HG02970 (cell line): ENCODE measurements around the gene SMYD1.

Experiments used
- ATAC-seq: cut with Tn5 transposase; IDR thresholded peaks from one replicate; pipeline ENCODE4 v1.9.1; 2021; ENCODE audit warnings: mild to moderate bottlenecking, moderate library complexity, moderate number of reproducible peaks; ENCODE audit not compliant: unreplicated experiment, low FRiP score

SMYD1 gene

DNA sequence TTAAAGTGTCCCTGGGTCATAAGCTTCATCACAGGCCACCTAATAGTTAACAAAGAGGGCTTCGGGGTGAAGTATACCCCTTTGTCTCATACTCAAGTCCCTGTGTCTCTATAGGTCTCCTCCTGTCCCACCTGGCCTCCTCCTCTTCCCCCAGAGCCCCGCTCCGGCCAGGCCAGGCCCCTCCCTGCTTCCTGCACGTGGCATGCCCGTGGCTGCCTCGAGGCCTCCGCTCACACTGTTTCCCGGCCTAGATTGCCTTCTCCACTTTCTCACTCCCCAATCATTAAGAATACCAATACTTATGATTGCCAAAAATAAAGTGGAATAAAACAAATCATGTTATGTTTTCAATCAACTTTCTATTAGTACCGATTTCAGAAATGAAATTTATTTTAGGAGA is 18.8 kb downstream of the SMYD1 start:
- ATAC-seq: no peak

DNA sequence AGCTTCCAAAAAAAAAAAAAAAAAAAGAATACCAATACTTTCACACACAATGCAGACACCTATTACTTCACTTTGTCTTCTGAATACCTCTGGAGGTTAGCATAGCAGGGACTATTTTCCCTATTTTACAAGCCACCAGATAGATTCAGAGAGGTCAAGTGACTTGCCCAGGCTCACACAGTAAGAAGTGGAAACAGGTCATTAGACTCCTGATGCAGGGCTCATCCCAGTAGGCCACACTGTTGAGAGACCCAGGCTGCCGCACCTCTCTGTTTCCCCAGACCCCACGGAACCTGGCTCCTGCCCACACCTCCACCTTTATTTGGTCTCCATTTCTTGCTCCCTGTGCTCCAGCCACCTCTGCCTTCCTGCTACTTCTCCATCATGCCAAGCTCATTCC is 19.4 kb downstream of the SMYD1 start:
- ATAC-seq: no peak

DNA sequence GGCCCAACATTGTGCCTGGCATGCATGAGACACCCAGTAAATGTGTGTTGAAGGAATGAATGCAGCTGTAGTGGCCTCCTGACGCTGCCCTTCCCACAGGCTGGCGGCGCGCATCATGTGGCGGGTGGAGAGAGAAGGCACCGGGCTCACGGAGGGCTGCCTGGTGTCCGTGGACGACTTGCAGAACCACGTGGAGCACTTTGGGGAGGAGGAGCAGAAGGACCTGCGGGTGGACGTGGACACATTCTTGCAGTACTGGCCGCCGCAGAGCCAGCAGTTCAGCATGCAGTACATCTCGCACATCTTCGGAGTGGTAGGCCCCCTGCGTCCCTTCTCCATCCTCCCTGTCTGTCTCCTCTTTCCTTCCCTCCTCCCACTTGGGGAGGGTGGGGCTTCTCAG is 20.1 kb downstream of the SMYD1 start:
- no peak for ATAC-seq

DNA sequence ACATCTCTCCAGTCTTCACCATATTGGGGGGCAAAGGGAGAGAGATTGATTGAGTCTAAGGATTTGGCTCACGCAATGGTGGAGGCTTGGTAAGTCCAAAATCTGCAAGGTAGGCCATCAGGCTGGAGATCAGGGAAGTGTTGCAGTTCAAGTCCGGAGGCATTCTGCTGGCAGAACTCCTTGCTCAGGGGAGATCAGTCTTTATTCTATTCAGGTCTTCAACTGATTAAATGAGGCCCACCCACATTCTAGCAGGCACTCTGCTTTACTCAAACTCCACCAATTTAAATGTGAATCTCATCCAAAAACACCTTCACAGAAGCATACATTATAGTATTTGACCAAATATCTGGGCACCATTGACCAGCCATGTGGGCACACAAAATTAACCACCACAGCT is 21.4 kb downstream of the SMYD1 start:
- no peak for ATAC-seq

DNA sequence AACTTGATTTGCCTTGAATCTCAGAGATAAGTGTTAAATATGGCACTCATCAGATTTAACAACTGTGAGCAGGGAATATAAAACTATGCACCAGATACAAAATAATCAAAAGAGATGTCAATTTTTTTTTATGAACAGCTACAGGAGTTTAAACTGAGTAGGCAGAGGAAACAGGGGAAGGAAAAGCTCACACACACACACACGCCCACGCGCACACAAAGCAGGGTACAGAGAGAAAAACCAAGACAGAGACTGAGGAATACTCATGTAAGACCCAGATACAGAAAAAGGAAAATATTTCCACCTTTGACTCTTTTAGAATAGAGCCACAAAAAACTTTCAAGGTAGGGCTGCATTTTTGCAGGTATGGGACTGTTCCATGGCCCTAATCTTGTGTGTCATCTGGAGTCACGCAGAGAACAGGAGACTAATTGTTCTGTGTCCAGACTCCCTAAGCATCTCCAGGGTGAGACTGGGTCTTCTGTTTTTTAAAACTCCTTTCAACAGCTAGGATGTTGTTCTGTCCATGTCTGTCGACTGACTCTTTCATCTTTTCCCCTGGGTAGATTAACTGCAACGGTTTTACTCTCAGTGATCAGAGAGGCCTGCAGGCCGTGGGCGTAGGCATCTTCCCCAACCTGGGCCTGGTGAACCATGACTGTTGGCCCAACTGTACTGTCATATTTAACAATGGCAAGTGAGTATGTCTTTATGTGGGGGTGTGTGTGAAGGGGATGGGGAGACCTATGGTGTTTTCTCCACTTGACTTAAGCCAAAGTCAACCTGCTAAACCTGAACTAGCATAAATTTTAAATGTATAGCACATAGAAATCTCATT is 23.0 kb downstream of the SMYD1 start:
- no peak for ATAC-seq

DNA sequence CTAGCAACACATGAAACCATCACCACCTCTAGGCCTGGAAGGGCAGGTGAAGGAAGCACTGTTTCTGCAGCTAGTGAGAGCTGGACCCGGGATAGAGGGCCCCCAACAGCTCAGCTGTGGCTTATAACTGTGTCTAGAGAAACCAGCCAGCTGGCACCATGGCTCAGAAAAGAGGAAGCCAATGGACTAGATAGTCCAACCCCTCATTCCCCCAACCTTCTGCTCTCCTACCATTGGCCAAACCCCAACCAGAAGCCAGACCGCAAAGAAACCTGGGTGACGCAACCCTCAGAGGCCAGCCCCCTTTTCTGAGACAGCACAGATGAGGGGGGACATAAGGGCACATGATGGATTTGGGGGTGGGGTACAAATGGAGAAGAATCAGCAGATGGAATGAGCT is 24.3 kb downstream of the SMYD1 start:
- no peak for ATAC-seq

DNA sequence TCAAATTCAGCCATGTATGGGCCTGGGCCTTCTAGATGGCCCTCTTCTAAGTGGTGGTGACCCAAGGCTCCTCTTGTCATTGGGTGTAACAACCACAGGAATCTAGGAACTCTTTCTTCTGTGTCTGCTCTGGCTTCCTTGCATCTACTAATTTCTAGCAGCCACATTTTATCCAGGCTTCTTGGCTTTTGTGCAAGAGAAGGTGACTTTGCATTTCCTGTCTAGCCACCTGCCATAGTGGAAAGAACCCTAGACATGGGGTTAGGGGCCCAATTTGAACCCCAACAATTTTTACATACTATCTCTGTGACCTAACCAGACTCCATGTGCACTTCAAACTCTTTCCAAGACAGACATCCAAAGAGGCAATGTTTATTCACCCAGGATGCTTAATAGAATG is 25.1 kb downstream of the SMYD1 start:
- no peak for ATAC-seq

DNA sequence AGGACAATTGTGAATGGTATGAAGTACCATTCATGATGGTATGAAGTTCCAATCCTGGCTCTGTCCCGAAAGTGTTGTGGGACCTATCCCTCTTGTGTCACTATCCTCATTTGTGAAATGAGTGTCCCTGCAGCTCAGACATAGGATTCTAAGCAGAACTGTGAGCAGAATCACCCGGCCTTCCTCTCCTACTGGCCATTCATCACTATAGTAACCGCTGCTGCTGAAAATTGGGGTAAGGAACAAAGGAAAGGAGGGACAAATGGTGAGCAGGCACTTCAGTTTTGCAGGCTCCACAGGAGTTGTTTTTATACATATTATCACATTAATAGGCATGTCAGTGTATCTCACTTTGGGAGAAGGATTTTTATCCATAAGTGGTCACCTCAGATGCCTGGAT is 27.4 kb downstream of the SMYD1 start:
- ATAC-seq: no peak

DNA sequence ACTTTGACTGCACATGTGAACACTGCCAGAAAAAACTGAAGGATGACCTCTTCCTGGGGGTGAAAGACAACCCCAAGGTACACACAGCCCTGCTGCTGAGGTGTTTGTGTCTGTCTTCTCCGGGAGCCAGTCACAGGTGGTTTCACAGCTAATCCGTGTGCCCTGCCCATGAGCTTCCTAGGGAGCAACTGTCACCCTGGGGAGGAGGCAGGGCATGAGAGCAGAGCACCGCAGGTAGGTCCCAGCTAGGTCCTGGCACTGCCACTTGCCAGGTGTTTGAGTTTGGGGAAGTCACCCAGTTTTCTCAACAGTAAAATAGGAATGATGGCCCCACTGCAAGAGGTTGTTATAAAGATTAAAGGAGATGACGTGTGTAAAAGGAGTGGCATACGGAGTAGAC is 29.1 kb downstream of the SMYD1 start:
- no peak for ATAC-seq

DNA sequence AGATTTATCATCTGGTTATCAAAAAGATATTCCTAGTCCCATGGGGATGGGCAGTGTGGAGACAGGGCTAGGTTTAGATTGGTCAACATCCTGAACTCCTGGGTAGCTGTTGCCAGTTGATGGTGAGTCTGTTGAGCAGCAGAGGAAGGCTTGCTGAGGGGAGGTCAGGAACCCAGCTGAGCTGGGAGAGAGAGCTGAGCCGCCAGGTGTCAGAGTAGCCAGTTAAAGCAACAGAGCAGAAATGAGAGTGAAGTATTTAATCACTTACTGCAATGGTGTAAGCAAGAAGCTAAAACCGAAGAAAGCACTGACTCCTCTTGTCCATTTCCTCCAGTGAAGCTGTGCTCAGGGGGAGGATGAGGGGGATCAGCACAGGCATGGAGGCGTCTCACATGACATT is 29.6 kb downstream of the SMYD1 start:
- ATAC-seq: no peak

DNA sequence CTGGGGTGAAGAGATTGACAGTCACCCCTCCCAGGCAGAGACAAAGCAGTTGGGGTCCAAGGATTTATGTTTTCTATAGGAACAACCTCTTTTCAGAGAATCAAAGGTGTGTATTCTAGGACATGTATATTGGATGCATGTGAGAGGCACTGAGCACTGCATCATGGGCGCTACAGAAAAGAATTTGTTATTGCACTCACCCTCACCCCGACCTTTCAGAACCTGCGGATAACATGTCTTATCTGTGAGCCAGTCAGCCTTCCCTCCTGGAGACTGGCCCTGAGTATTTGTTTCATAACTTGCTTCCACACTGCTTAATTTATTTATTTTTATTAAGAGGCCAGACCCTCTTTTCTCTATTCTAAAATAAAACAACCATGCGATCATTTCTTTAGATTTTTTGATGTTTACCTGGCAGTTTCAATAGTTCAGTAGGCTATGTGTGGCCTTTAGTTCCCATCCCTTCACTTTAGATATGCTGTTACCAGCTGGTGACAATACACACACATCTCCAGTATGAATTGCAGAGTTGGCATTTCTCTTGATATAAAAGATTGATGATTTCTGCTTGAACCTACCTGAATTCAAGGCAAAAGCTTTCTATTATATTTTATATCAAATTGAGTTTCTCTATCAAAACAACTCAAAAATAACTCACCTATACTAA is 30.4 kb downstream of the SMYD1 start:
- ATAC-seq: no peak

DNA sequence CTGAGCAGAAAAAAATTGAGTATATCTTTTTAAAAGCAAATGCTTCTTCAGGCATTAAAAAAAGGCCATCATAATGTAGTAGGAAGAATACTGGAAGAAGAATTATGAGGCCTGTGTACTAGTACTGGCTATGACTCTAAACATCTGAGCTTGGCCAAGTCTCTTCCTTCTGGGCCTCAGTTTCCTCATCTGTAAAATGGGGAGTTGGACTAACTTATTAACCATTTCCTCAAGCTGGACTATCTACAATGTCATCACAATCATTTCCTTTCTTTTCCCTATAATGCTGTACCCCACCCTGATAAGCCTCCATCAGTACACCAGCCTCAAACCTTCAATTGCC is 30.9 kb downstream of the SMYD1 start:
- no peak for ATAC-seq

DNA sequence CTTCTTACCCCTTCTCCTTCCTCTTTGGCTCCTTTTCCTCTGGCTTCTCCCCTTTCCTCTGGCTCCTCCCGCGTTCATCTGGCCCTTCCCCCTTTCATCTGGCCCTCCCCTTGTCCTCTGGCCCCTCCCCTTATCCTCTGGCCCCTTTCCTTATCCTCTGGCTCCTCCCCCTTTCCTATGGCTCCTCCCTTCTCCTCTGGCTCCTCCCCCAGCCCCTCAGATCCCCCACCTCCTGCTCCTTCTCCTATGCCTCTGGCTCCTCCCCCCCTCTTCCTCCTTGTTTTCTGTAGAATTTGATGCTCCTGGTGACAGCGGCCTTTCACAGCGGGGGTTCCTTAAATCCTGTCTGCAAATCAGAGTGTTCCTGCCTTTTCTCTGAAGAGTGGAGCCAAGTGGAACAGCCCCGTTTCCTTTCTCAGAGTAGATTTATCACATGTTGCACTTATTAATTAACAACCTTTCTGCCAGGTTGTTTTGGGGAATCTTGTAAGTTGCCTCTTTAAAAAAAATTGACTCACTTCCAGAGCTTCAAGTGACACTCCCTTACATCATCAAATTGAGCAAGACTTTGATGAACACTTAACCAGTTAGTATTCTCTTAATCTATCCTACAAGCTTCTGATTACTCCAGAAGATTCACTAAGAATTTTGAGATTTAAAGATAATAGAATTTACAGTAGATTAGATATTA is 32.3 kb downstream of the SMYD1 start:
- ATAC-seq: no peak

DNA sequence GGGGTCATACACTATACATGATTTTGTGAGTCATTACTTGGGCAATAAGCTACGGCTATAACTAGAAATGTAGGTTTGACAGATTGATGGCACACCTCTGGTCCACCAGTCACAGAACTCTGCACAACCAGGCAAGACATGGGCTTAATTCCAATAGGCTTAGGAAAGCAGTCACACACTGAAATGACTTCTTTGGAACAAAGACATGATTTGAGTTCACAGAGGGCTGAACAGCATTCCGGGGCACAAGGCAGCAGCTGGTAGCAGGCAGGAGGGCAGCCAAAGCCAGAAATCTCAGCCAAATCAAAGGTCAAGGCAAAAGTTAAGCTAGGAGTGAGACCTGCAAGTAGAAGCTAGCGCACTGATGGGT is 32.8 kb downstream of the SMYD1 start:
- no peak for ATAC-seq

DNA sequence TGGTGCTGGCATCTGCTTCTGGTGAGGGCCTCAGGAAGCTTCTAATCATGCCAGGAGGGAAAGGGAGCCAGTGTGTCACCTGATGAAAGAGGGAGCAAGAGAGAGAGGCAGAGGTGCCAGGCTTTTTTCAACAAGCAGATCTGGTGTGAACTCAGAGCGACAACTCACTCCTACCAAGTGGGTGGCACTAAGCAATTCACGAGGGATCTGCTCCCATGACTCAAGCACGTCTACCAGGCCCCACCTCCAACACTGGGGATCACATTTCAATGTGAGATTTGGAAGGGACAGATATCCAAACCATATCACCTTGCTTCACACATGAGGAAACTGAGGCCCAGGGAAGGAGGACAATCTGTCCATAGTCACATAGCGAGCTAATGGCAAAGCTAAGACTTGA is 41.2 kb downstream of the SMYD1 start:
- no peak for ATAC-seq

DNA sequence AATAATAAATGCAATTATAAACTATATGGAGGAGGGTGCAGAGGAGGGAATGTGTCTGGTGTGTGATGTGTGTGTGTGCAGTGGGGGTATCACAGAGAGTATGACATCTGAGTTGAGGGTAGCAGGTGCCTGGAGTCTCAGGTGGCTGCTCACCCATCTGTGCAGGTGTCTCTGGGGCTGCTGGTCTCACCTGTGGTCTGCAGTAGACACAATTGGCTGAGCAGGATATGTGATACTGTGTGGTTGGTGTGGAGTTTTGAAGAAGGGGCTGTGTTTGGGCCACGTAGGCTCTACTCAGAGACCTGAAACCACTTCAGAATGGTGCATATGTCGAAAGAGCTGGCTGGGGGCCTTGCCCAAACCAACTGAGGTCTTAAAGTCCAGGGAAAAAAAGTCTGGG is 43.2 kb downstream of the SMYD1 start:
- ATAC-seq: no peak

DNA sequence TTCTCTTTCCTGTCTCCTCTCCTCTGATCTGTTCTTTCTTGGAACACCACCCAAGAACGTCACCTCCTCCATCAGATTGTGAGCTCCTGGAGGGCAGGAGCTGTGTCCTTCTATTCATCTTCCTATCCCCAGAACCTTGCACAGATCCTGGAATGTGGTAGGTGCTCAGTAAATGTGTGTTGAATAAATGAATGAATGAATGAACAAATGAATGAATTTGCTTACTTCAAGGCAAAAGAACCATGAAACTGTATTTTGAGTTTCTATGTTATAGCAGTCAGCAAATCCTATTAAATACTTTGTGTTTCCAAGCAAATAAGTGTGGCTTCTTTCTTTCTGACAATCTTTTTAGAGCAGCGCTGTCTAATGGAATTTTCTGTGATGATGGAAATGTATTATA is 45.4 kb downstream of the SMYD1 start:
- ATAC-seq: no peak

DNA sequence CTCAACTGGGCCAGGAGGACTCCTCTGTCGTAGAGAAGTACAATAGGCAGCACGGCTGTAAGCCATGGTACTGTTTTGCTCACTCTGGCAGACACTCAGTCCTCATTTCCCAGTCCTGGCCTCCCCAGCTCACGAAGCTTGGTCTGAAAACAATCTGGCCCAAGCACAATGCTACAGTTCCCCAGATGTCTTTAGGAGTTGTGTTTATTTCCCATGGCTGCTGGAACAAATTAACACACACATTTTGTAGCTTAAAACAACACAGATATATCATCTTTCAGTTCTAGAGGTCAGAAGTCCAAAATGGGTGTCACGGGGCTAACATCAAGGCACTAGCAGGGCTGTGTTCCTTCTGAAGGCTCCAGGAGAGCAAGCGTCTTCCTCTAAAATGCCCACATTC is 47.3 kb downstream of the SMYD1 start:
- ATAC-seq: no peak

DNA sequence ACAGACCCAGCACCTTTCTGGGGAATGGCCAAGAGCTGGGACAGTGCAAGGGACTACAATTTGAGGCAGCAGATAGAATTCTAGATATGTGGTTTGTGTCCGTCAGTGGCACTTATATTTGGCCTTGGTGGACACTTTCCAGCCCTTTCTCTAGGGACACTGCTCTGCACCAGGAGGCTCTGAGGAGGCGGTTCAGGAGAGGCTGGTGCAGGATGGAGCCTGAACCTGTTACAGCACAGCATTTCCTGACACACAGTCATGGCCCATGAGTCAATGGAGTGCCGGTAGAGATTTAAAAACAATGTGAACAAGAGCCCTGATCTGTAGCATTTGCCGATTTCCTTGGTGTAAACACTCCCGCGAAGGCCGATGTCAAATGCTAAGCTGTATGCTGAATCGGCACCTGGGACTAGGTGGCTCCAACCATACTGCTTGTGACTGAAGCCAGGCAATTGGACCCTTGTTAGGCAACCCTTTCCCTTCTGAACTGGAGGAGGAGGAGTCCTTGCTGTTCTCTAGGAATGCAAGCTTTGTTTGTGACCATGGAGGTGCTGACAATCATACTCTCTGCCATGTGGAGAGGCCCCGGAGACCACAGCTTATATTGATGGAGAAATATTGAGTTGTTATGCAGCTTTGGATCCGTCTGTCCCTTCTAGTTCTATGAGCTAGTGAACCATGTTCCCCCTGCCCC is 48.3 kb downstream of the SMYD1 start:
- no peak for ATAC-seq

DNA sequence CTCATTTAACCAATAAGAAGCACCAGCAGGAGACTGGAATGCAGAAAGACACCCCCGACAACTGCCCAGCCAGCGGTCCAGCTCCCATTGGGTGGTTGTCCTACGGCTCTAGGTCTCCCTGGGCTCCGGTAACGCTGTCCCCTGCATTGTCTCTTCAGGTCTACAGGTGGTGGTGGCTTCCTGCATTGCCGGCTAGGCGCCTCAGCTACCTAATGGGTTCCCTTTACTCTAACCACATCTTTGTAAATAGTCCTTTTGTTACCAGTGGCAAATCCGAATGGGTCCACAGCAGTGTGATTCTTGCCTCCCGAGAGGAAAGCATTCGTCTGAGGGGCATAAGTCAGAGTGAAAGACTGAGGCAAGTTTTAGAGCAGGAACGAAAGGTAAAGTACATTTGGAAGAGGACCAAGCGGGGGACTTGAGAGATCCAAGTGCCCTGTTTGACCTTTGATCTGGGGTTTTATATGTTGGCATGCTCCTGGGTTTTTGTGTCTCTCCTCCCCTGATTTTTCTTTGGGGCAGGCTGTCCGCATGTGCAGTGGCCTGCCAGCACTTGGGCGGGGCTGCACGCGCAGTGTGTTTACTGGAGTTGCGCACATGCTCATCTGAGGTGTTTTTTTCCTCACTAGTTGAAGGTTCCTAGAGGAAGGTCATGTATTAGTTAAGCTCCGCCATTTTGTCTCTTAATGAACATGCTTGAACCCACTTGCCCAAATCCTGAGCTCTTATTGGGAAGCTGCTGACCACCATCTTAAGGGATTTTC is 49.2 kb downstream of the SMYD1 start:
- no peak for ATAC-seq

DNA sequence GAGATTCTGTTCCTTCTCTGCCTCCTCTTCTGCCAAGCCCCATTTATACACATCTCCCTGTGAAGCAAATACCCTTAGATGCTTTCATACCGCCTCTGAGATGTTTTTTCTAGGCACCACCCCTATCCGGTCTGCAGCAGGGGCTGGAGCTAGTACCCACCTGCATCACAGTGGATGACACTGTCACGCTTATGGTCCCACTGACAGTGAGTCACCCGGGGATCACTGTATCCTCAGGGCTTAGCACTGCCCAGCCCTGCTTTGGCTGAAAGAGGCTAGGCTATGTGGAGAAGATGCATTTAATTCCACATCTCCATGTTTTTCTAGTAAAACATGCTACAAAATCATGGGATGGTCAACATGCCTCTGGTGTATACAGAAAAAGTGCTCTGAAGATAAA is 50.3 kb downstream of the SMYD1 start:
- no peak for ATAC-seq
